CD14-positive monocyte (primary cell): Measurements from ENCODE around the gene TRIM60. TPM values are rescaled to one million over a fixed set of nuclear protein-coding genes. Genes with fewer than 3 reads are reported as not detected.
"Not testable (repeated sequence)": the region's sequence is repeated elsewhere in the genome, so short reads cannot be mapped to it uniquely, and the experiment has no call there.

Experiments
- DNase-seq, 3 donors: peaks; one replicate each; pipeline ENCODE4 v3.0.0-alpha.2; 2011 to 2022
- H2AFZ ChIP-seq: 2 replicates; pipeline ENCODE4 v1.6.0; 2012; ENCODE audit warnings: mild to moderate bottlenecking, low read depth, low read length, inconsistent platforms; ENCODE audit not compliant: insufficient read depth, poor library complexity, severe bottlenecking
- H3K27ac ChIP-seq, 2 donors: 1 replicate in 1 of 2; 2 replicates in 1 of 2; pipeline ENCODE4 v1.5.1; 2012 to 2013; ENCODE audit warnings: low read length in 2 of 2, control low read depth in 1 of 2, inconsistent platforms in 1 of 2, low read depth in 1 of 2, mild to moderate bottlenecking in 1 of 2
- H3K27me3 ChIP-seq, 2 donors: one replicate each; pipeline versions ENCODE4 v1.6.0 to v1.6.1; 2011 to 2013; ENCODE audit warnings: low read length in 2 of 2; ENCODE audit not compliant: control insufficient read depth in 2 of 2, insufficient read depth in 2 of 2
- H3K36me3 ChIP-seq, 2 donors: replicated peaks in 1 of 2; 1 replicate in 1 of 2; 2 replicates in 1 of 2; pipeline versions ENCODE4 v1.5.1 to v1.6.1; 2012 to 2013; ENCODE audit warnings: low read length in 2 of 2, control low read depth in 1 of 2, inconsistent platforms in 1 of 2, mild to moderate bottlenecking in 1 of 2; ENCODE audit not compliant: insufficient read depth in 2 of 2, control insufficient read depth in 1 of 2
- H3K4me1 ChIP-seq, 2 donors: 1 replicate in 1 of 2; 2 replicates in 1 of 2; pipeline versions ENCODE4 v1.5.1 to v1.6.1; 2012 to 2013; ENCODE audit warnings: low read length in 2 of 2, control low read depth in 1 of 2, inconsistent platforms in 1 of 2, mild to moderate bottlenecking in 1 of 2, moderate library complexity in 1 of 2; ENCODE audit not compliant: insufficient read depth in 2 of 2, control insufficient read depth in 1 of 2
- H3K4me2 ChIP-seq: replicated peaks from 2 replicates; pipeline ENCODE3; 2012; ENCODE audit warnings: low read length, moderate library complexity, mild to moderate bottlenecking; ENCODE audit not compliant: poor library complexity, severe bottlenecking; ENCODE audit errors: extremely low read depth
- H3K4me3 ChIP-seq, 3 experiments: fragments of 200-600 bp in 1 of 3; sonication (generic) in 1 of 3; replicated peaks in 1 of 3; 1 replicate in 2 of 3; 2 replicates in 1 of 3; pipeline ENCODE4 v1.5.1; 2011 to 2013; ENCODE audit warnings: low read length in 3 of 3, mild to moderate bottlenecking in 3 of 3, control low read depth in 2 of 3, low read depth in 2 of 3, inconsistent platforms in 1 of 3, moderate library complexity in 1 of 3
- H3K79me2 ChIP-seq: 2 replicates; pipeline ENCODE4 v1.6.0; 2012; ENCODE audit warnings: mild to moderate bottlenecking, control low read depth, inconsistent platforms, low read length, moderate library complexity; ENCODE audit not compliant: insufficient read depth
- H3K9ac ChIP-seq: 2 replicates; pipeline ENCODE4 v1.6.0; 2017; ENCODE audit warnings: low read length, mild to moderate bottlenecking; ENCODE audit not compliant: insufficient read depth, poor library complexity, severe bottlenecking
- H3K9me3 ChIP-seq, 2 donors: replicated peaks in 1 of 2; 1 replicate in 1 of 2; 2 replicates in 1 of 2; pipeline versions ENCODE4 v1.5.1 to v1.6.1; 2012 to 2013; ENCODE audit warnings: low read length in 2 of 2, control low read depth in 1 of 2; ENCODE audit not compliant: control insufficient read depth in 1 of 2, insufficient read depth in 1 of 2
- H4K20me1 ChIP-seq: 2 replicates; pipeline ENCODE4 v1.6.0; 2012; ENCODE audit warnings: mild to moderate bottlenecking, low read length, control low read depth, moderate library complexity; ENCODE audit not compliant: insufficient read depth
- H3K27ac Mint-ChIP-seq, 7 donors: one replicate each; pipeline ENCODE4 v1.8.0; 2020; ENCODE audit warnings: mild to moderate bottlenecking in 7 of 7, mixed read lengths in 7 of 7, moderate library complexity in 6 of 7, inconsistent platforms in 2 of 7
- H3K27me3 Mint-ChIP-seq, 3 donors: one replicate each; pipeline ENCODE4 v1.8.0; 2021 to 2022; ENCODE audit warnings: low read depth in 3 of 3, mild to moderate bottlenecking in 3 of 3, mixed read lengths in 3 of 3, moderate library complexity in 3 of 3, inconsistent platforms in 1 of 3
- H3K36me3 Mint-ChIP-seq, 2 donors: one replicate each; pipeline ENCODE4 v1.8.0; 2020; ENCODE audit warnings: mixed read lengths in 2 of 2, inconsistent platforms in 1 of 2, mild to moderate bottlenecking in 1 of 2
- H3K4me1 Mint-ChIP-seq: one replicate; pipeline ENCODE4 v1.8.0; 2020; ENCODE audit warnings: mild to moderate bottlenecking, mixed read lengths
- H3K4me3 Mint-ChIP-seq, 2 donors: one replicate each; pipeline ENCODE4 v1.8.0; 2020; ENCODE audit warnings: mild to moderate bottlenecking in 2 of 2, mixed read lengths in 2 of 2, moderate library complexity in 1 of 2
- H3K9me3 Mint-ChIP-seq, 7 donors: one replicate each; pipeline ENCODE4 v1.8.0; 2020 to 2022; ENCODE audit warnings: mixed read lengths in 7 of 7, mild to moderate bottlenecking in 6 of 7, moderate library complexity in 6 of 7, inconsistent platforms in 2 of 7
- WGBS: methylation state at CpG from one replicate; pipeline ENCODE4 v1.1.5; 2013; ENCODE audit warnings: missing lambda C conversion rate; ENCODE audit not compliant: insufficient coverage; 5-methylcytosine and 5-hydroxymethylcytosine counted together
- intact Hi-C, 2 donors: fragments of 100-400 bp; cut with micrococcal nuclease; formaldehyde crosslinking; loops; one replicate each; pipeline versions ENCODE4 v1.15.0 to v1.15.1; 2023
- polyA plus RNA-seq, 3 donors: library from polyadenylated mRNA; depleted of rRNA in 1 of 3; unstranded in 2 of 3; stranded (reverse) in 1 of 3; fragments of 300-500 nt in 2 of 3; fragments of >200 nt in 1 of 3; fragmentation: Illumina TruSeq in 2 of 3; gene quantifications; 1 replicate in 2 of 3; 2 replicates in 1 of 3; pipeline ENCODE4 v1.2.3, GENCODE V29; 2012 to 2021
- TF ChIP-seq, protein P1 (sequence below): fragments of 200-600 bp; IDR thresholded peaks from one replicate; pipeline ENCODE4 v1.8.0; 2022; ENCODE audit warnings: antibody characterized with exemption, mild to moderate bottlenecking

TRIM60 gene
- polyA plus RNA-seq, 3 donors = not detected

DNA sequence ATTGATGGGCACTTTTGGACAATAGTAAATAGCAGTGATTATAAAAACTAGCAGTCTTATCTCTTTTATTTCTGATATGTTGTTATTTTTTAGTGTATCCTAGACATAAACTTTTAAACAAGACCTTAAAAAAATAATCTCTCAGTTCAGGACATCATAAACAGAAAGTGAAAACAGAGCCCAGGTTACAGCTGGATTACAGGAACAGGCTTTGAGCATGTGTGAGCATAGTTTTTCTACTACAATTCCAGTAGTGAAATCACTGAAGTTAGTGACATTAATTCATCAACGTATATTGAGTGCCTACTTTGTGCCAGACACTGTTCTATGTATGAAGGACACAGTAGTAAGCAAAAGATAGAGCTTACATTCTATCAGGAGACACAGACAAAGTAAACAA, 38.8 kb downstream of the TRIM60 start:
- Histone ChIP-seq H3K27me3 (no peaks in the 10 kb centered on the region), H3K36me3 (no peaks in the 10 kb centered on the region), H3K27ac (no peak overlapping the region), H3K4me2 (no peak overlapping the region), H3K9me3 (no peaks in the 10 kb centered on the region), H3K4me3 (no peak overlapping the region), H4K20me1 (no peaks in the 10 kb centered on the region), H2AFZ (no peak overlapping the region), H3K4me1 (no peaks in the 10 kb centered on the region), H3K9ac (no peak overlapping the region), H3K79me2 (no peaks in the 10 kb centered on the region)
- H3K27me3 Mint-ChIP-seq = no peaks in the 10 kb centered on the region
- intact Hi-C loops = no loop called here
- H3K36me3 Mint-ChIP-seq = peaks cover 6 to 10% of the 10 kb centered on the region in 2 donors
- peaks cover 0 to 1% (median 0%) of the 10 kb centered on the region in 7 donors for H3K9me3 Mint-ChIP-seq
- no peak overlapping the region for H3K27ac Mint-ChIP-seq
- no peak overlapping the region for H3K4me3 Mint-ChIP-seq
- DNase-seq = no peak
- TF ChIP-seq, protein P1, sequence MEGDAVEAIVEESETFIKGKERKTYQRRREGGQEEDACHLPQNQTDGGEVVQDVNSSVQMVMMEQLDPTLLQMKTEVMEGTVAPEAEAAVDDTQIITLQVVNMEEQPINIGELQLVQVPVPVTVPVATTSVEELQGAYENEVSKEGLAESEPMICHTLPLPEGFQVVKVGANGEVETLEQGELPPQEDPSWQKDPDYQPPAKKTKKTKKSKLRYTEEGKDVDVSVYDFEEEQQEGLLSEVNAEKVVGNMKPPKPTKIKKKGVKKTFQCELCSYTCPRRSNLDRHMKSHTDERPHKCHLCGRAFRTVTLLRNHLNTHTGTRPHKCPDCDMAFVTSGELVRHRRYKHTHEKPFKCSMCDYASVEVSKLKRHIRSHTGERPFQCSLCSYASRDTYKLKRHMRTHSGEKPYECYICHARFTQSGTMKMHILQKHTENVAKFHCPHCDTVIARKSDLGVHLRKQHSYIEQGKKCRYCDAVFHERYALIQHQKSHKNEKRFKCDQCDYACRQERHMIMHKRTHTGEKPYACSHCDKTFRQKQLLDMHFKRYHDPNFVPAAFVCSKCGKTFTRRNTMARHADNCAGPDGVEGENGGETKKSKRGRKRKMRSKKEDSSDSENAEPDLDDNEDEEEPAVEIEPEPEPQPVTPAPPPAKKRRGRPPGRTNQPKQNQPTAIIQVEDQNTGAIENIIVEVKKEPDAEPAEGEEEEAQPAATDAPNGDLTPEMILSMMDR = no peak
- WGBS = no CpG with 5 or more reads among the region's 1 CpG
- H3K4me1 Mint-ChIP-seq = no peaks in the 10 kb centered on the region

DNA sequence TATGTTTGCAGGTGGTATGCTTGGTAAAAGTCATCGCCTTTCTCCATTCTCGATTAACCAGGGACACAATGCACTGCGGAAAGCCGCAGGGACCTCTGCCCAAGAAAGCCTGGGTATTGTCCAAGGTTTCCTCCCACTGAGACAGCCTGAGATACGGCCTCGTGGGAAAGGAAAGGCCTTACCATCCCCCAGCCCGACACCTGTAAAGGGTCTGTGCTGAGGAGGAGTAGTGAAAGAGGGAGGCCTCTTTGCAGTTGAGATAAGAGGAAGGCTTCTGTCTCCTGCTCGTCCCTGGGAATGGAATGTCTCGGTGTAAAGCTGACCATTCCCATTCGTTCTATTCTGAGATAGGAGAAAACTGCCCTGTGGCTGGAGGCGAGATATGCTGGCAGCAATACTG, 41.5 kb downstream of the TRIM60 start:
- H3K27ac ChIP-seq, H3K79me2 ChIP-seq, intact Hi-C loops, H3K9me3 ChIP-seq, H3K27me3 ChIP-seq, H4K20me1 ChIP-seq, H3K27me3 Mint-ChIP-seq, H3K9ac ChIP-seq, H3K4me1 ChIP-seq, H3K9me3 Mint-ChIP-seq, H2AFZ ChIP-seq, DNase-seq, H3K4me3 Mint-ChIP-seq, H3K4me1 Mint-ChIP-seq, H3K4me3 ChIP-seq, H3K4me2 ChIP-seq, H3K27ac Mint-ChIP-seq: not testable (repeated sequence)
- 94% methylated on average over 8 of the region's 11 CpGs for whole genome bisulfite sequencing
- peaks cover 18 to 22% of the 10 kb centered on the region in 2 donors for H3K36me3 ChIP-seq
- peaks cover 22 to 36% of the 10 kb centered on the region in 2 donors for H3K36me3 Mint-ChIP-seq
